ENCODE data around the gene SEC14L2. TPM values are rescaled to one million over a fixed set of nuclear protein-coding genes. Genes with fewer than 3 reads are reported as not detected.

The SEC14L2 gene
- total RNA-seq, 1 experiment from 2014 or later: 14.4 TPM

DNA sequence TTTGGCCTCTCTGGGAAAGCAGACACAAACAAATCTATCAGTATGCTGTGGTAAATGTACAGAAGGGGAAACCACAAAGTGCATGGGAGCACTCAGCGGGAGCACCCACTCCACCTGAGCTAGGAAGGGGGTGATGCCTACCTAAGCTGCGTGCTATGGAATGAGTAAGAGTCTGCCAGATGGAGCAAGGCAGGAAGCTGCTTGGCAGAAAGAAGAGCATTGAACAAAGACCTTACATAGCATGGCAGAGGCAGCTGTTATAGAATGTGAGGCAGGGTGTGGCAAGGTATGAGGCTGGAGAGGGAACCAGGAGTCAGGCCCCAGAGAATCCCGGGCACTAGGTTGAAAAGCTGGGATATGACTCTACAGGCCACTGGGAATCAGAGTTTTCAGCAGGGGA, 15.0 kb downstream of the SEC14L2 start:
- intact Hi-C loops (cut with micrococcal nuclease; ENCODE audit: unreplicated experiment): no loop called here
- no TSS peak for BruUV-seq (replicated peaks)

GRCh38 chr22:30413001-30413400, 16.2 kb downstream of the SEC14L2 start:
- TF ChIP-seq, protein P1, sequence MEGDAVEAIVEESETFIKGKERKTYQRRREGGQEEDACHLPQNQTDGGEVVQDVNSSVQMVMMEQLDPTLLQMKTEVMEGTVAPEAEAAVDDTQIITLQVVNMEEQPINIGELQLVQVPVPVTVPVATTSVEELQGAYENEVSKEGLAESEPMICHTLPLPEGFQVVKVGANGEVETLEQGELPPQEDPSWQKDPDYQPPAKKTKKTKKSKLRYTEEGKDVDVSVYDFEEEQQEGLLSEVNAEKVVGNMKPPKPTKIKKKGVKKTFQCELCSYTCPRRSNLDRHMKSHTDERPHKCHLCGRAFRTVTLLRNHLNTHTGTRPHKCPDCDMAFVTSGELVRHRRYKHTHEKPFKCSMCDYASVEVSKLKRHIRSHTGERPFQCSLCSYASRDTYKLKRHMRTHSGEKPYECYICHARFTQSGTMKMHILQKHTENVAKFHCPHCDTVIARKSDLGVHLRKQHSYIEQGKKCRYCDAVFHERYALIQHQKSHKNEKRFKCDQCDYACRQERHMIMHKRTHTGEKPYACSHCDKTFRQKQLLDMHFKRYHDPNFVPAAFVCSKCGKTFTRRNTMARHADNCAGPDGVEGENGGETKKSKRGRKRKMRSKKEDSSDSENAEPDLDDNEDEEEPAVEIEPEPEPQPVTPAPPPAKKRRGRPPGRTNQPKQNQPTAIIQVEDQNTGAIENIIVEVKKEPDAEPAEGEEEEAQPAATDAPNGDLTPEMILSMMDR (conservative IDR thresholded peaks at IDR 0.05; ENCODE audit: low read depth, low read length): no peak
- TF ChIP-seq EZH2 (IDR thresholded peaks at IDR 0.05; ENCODE audit: borderline replicate concordance, low read depth, low read length, poor library complexity, severe bottlenecking): no peak
- Histone ChIP-seq H3K4me1 (ENCODE audit: insufficient read depth, low read length, poor library complexity, severe bottlenecking) (peaks cover 19% of the 10 kb centered on the region), H3K4me3 (ENCODE audit: low read depth, low read length, poor library complexity, severe bottlenecking) (no peak overlapping the region), H3K27me3 (replicated peaks; ENCODE audit: insufficient read depth, low read depth, low read length, poor library complexity) (no peaks in the 10 kb centered on the region), H3K36me3 (ENCODE audit: insufficient read depth, low read length, poor library complexity, severe bottlenecking) (peaks cover 38% of the 10 kb centered on the region), H3K9me3 (ENCODE audit: low read depth, low read length, poor library complexity, severe bottlenecking) (no peaks in the 10 kb centered on the region), H3K27ac (ENCODE audit: low read depth, low read length, poor library complexity, severe bottlenecking) (peak overlapping the region; percentile 38)
- intact Hi-C loops (cut with micrococcal nuclease; ENCODE audit: unreplicated experiment): no loop called here
- BruUV-seq (replicated peaks): no TSS peak
- ChIA-PET CTCF (interaction anchor here (0.5 to 1.3 kb wide), 6 partner anchors 10 to 1024 kb away, joined by 3 to 11 read pairs (median 6); partner anchors contain the start of genes RNF215 and TBC1D10A), POLR2A (ENCODE audit: low non-redundant PET) (interaction anchor here (0.6 to 0.8 kb wide), 3 partner anchors 11 to 789 kb away, joined by 3 to 4 read pairs (median 3); no protein-coding TSS in a partner anchor)
- DNase-seq (ENCODE audit: low spot score): peak; percentile 72

More for the DNA sequence above, 15.0 kb downstream of the SEC14L2 start:
- Histone ChIP-seq H3K4me1 (ENCODE audit: insufficient read depth, low read length, poor library complexity, severe bottlenecking) (peaks cover 19% of the 10 kb centered on the region), H3K9me3 (ENCODE audit: low read depth, low read length, poor library complexity, severe bottlenecking) (no peaks in the 10 kb centered on the region), H3K36me3 (ENCODE audit: insufficient read depth, low read length, poor library complexity, severe bottlenecking) (peaks cover 37% of the 10 kb centered on the region), H3K4me3 (ENCODE audit: low read depth, low read length, poor library complexity, severe bottlenecking) (no peak overlapping the region), H3K27me3 (replicated peaks; ENCODE audit: insufficient read depth, low read depth, low read length, poor library complexity) (no peaks in the 10 kb centered on the region), H3K27ac (ENCODE audit: low read depth, low read length, poor library complexity, severe bottlenecking) (no peak overlapping the region)
- POLR2A ChIA-PET (ENCODE audit: low non-redundant PET): no interaction called here
- CTCF ChIA-PET: no interaction called here
- TF ChIP-seq EZH2 (IDR thresholded peaks at IDR 0.05; ENCODE audit: borderline replicate concordance, low read depth, low read length, poor library complexity, severe bottlenecking): no peak
- TF ChIP-seq, protein P1 (conservative IDR thresholded peaks at IDR 0.05; ENCODE audit: low read depth, low read length): no peak
- DNase-seq (ENCODE audit: low spot score): no peak

DNA sequence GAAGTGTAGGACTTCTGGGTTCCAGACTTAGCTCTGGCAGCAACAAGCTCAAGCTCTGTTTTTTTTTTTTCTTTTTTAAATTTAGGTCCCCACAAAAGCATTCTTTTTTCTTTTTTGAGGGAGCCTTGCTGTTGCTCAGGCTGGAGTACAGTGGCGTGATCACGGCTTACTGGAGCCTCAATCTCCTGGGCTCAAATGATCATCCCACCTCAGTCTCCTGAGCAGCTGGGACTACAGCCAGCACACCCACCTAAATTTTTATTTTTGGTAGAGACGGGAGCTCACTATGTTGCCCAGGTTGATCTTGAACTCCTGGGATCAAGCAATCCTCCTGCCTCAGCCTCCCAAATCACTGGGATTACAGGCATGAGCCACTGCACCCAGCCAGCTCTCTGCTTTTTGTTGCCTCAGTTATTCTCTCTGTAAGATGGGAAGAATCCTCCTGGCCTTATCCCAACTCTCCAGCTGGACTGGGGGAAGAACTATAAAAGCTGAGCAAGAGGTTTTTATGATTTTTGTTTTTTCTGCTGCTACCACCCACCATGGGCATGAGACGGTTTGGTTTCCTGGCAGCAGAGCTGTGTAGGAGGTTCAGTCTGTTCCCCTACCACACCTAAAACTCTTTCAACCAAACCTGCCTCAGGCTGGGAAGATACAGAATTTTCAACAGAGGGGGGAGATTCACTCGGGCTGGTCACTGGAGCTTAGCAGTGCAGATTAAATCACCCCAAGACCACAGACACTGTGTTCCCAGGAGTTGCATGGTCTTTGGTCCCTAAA, 17.1 kb downstream of the SEC14L2 start:
- peaks cover 19% of the 10 kb centered on the region for H3K4me1 ChIP-seq (ENCODE audit: insufficient read depth, low read length, poor library complexity, severe bottlenecking)
- H3K4me3 ChIP-seq (ENCODE audit: low read depth, low read length, poor library complexity, severe bottlenecking): no peak overlapping the region
- POLR2A ChIA-PET (ENCODE audit: low non-redundant PET): interaction anchor here (0.6 to 0.8 kb wide), 3 partner anchors 10 to 788 kb away, joined by 3 to 4 read pairs (median 3); no protein-coding TSS in a partner anchor
- BruUV-seq (replicated peaks): no TSS peak
- H3K9me3 ChIP-seq (ENCODE audit: low read depth, low read length, poor library complexity, severe bottlenecking): no peaks in the 10 kb centered on the region
- no peaks in the 10 kb centered on the region for H3K27me3 ChIP-seq (replicated peaks; ENCODE audit: insufficient read depth, low read depth, low read length, poor library complexity)
- intact Hi-C loops (cut with micrococcal nuclease; ENCODE audit: unreplicated experiment): no loop called here
- DNase-seq (ENCODE audit: low spot score): no peak
- no peak for TF ChIP-seq EZH2 (IDR thresholded peaks at IDR 0.05; ENCODE audit: borderline replicate concordance, low read depth, low read length, poor library complexity, severe bottlenecking)
- TF ChIP-seq, protein P1 (conservative IDR thresholded peaks at IDR 0.05; ENCODE audit: low read depth, low read length): no peak
- CTCF ChIA-PET: interaction anchor here (0.6 to 1.6 kb wide), 5 partner anchors 9 to 87 kb away, joined by 4 to 7 read pairs (median 6); partner anchors contain the start of genes RNF215 and TBC1D10A
- H3K36me3 ChIP-seq (ENCODE audit: insufficient read depth, low read length, poor library complexity, severe bottlenecking): peaks cover 39% of the 10 kb centered on the region
- H3K27ac ChIP-seq (ENCODE audit: low read depth, low read length, poor library complexity, severe bottlenecking): peak overlapping the region; percentile 60
